A549 (cell line): Measurements from ENCODE around the gene MELK. TPM values are rescaled to one million over a fixed set of nuclear protein-coding genes. Genes with fewer than 3 reads are reported as not detected.
A peak's percentile ranks its signal among the peaks of the same experiment; 100 is the strongest.

ENCODE experiments used
- ATAC-seq, 2 experiments: fragments of 200-7000 bp in 1 of 2; fragments of >200 bp in 1 of 2; cut with Nextera tagmentation in 1 of 2; cut with Tn5 transposase in 1 of 2; 3 replicates each; pipeline versions ENCODE4 v1.8.0 to v1.9.1; 2018 to 2020; ENCODE audit warnings: mild to moderate bottlenecking in 1 of 2, moderate library complexity in 1 of 2
- CTCF ChIA-PET: fragments of 300-600 bp; sonication (Branson Sonifier 250); formaldehyde crosslinking; extraction: SDS; loops from one replicate; lab custom pipeline; 2021; ENCODE audit warnings: antibody characterized with exemption, inconsistent platforms; lab: Yijun Ruan, JAX
- POLR2A ChIA-PET: fragments of 350-600 bp; formaldehyde crosslinking; extraction: SDS; loops from one replicate; lab custom pipeline; 2021; ENCODE audit warnings: antibody characterized with exemption, inconsistent platforms; lab: Yijun Ruan, JAX
- DNase-seq, 2 experiments: peaks; one replicate each; pipeline versions ENCODE4 v3.0.0 to v3.0.0-alpha.2; 2011 to 2016; ENCODE audit warnings: low read depth in 1 of 2, low spot score in 1 of 2
- FAIRE-seq: peaks from 2 replicates; lab custom pipeline; 2011; peaks lifted over from hg19 to GRCh38; lab: Jason Lieb, UNC
- H3K27ac ChIP-seq, 2 experiments: fragments of >200 bp; sonication (Bioruptor Twin); formaldehyde crosslinking; 3 replicates each; pipeline ENCODE4 v1.5.1; 2016 to 2017
- H3K4me1 ChIP-seq: fragments of >200 bp; sonication (Bioruptor Twin); formaldehyde crosslinking; 3 replicates; pipeline ENCODE4 v1.6.1; 2016
- H3K4me2 ChIP-seq: fragments of >200 bp; sonication (Bioruptor Twin); formaldehyde crosslinking; 3 replicates; pipeline ENCODE4 v1.6.1; 2016
- H3K4me3 ChIP-seq: fragments of >200 bp; sonication (Bioruptor Twin); formaldehyde crosslinking; 3 replicates; pipeline ENCODE4 v1.5.1; 2016
- H3K9me3 ChIP-seq: fragments of >200 bp; sonication (Bioruptor Twin); formaldehyde crosslinking; 3 replicates; pipeline ENCODE4 v1.6.1; 2016
- CBX2 ChIP-seq: fragments of 200-600 bp; sonication (generic); IDR thresholded peaks from 2 replicates; pipeline ENCODE4 v1.6.1; 2016; ENCODE audit warnings: low read depth, mild to moderate bottlenecking, borderline replicate concordance
- EHF ChIP-seq: fragments of 250-450 bp; sonication (Bioruptor Pico); IDR thresholded peaks from 2 replicates; pipeline ENCODE4 v1.5.0; 2020; ENCODE audit warnings: mild to moderate bottlenecking
- EHMT2 ChIP-seq: fragments of 200-600 bp; sonication (generic); IDR thresholded peaks from 2 replicates; pipeline ENCODE4 v1.6.1; 2016; ENCODE audit warnings: antibody characterized with exemption, low read depth, mild to moderate bottlenecking, moderate library complexity
- ELK1 ChIP-seq: fragments of 150-350 bp; IDR thresholded peaks from 2 replicates; pipeline ENCODE4 v1.6.1; 2014; ENCODE audit warnings: low read depth, mild to moderate bottlenecking, low read length
- EP300 ChIP-seq, 2 experiments: fragments of >200 bp; sonication (Bioruptor Twin); formaldehyde crosslinking; IDR thresholded peaks; 2 replicates in 1 of 2; 3 replicates in 1 of 2; pipeline ENCODE4 v1.6.1; 2016 to 2017
- ESRRA ChIP-seq: fragments of 150-350 bp; IDR thresholded peaks from 2 replicates; pipeline ENCODE4 v1.6.1; 2014; ENCODE audit warnings: mild to moderate bottlenecking, low read length, borderline replicate concordance
- FOSB ChIP-seq: fragments of 250-450 bp; sonication (Bioruptor Pico); IDR thresholded peaks from 2 replicates; pipeline ENCODE4 v1.5.0; 2020; ENCODE audit warnings: mild to moderate bottlenecking, moderate library complexity
- FOSL2 ChIP-seq, 2 experiments: fragments of 450-650 bp in 1 of 2; fragments of >200 bp in 1 of 2; sonication (Bioruptor Twin) in 1 of 2; formaldehyde crosslinking; IDR thresholded peaks; 2 replicates each; pipeline versions ENCODE4 v1.5.0 to v1.6.1; 2016 to 2020; ENCODE audit warnings: mild to moderate bottlenecking in 1 of 2, moderate library complexity in 1 of 2
- FOXS1 ChIP-seq: fragments of 250-450 bp; sonication (Bioruptor Pico); IDR thresholded peaks from 2 replicates; pipeline ENCODE4 v1.5.0; 2020; ENCODE audit warnings: mild to moderate bottlenecking, moderate library complexity
- GATA3 ChIP-seq: IDR thresholded peaks from 2 replicates; pipeline ENCODE4 v1.6.1; 2012; ENCODE audit warnings: borderline replicate concordance
- HDAC2 ChIP-seq: fragments of 200-600 bp; sonication (generic); IDR thresholded peaks from 2 replicates; pipeline ENCODE4 v1.6.1; 2016
- HMGXB4 ChIP-seq: fragments of 250-450 bp; sonication (Bioruptor Pico); IDR thresholded peaks from 2 replicates; pipeline ENCODE4 v1.5.0; 2021; ENCODE audit warnings: mild to moderate bottlenecking, moderate library complexity, borderline replicate concordance
- HOXB13 ChIP-seq: fragments of 250-450 bp; sonication (Bioruptor Pico); IDR thresholded peaks from 2 replicates; pipeline ENCODE4 v1.5.0; 2020; ENCODE audit warnings: low read depth, mild to moderate bottlenecking, moderate library complexity
- HOXB5 ChIP-seq: fragments of 250-450 bp; sonication (Bioruptor Pico); IDR thresholded peaks from 2 replicates; pipeline ENCODE4 v1.5.0; 2020; ENCODE audit warnings: mild to moderate bottlenecking, moderate library complexity
- JUNB ChIP-seq: fragments of >200 bp; sonication (Bioruptor Twin); formaldehyde crosslinking; IDR thresholded peaks from 2 replicates; pipeline ENCODE4 v1.6.1; 2016
- KDM5A ChIP-seq: fragments of 200-600 bp; sonication (generic); IDR thresholded peaks from 2 replicates; pipeline ENCODE4 v1.6.1; 2016; ENCODE audit warnings: antibody characterized with exemption, mild to moderate bottlenecking
- MAFK ChIP-seq: fragments of 450-650 bp; IDR thresholded peaks from 2 replicates; pipeline ENCODE4 v1.6.1; 2014; ENCODE audit not compliant: partially characterized antibody
- MAZ ChIP-seq: fragments of 150-350 bp; IDR thresholded peaks from 2 replicates; pipeline ENCODE4 v1.6.1; 2014; ENCODE audit warnings: antibody characterized with exemption, low read depth, low read length, borderline replicate concordance
- NR3C1 ChIP-seq: fragments of >200 bp; sonication (Bioruptor Twin); formaldehyde crosslinking; IDR thresholded peaks from 3 replicates; pipeline ENCODE4 v1.6.1; 2017
- POLR2A ChIP-seq: IDR thresholded peaks from 2 replicates; pipeline ENCODE4 v1.6.1; 2012; ENCODE audit warnings: mild to moderate bottlenecking, low read length
- RAD21 ChIP-seq, 2 experiments: fragments of >200 bp in 1 of 2; sonication (Bioruptor Twin) in 1 of 2; formaldehyde crosslinking in 1 of 2; IDR thresholded peaks in 1 of 2; conservative IDR thresholded peaks in 1 of 2; 2 replicates in 1 of 2; 3 replicates in 1 of 2; pipeline ENCODE4 v1.6.1; 2012 to 2018; ENCODE audit warnings: inconsistent platforms in 1 of 2
- REST ChIP-seq: fragments of 200-600 bp; sonication (generic); IDR thresholded peaks from 2 replicates; pipeline ENCODE4 v1.6.1; 2016; ENCODE audit warnings: antibody characterized with exemption, mild to moderate bottlenecking, moderate library complexity
- RFX5 ChIP-seq: fragments of 450-650 bp; IDR thresholded peaks from 2 replicates; pipeline ENCODE4 v1.7.1; 2014; ENCODE audit warnings: antibody characterized with exemption, mild to moderate bottlenecking, moderate library complexity
- RNF2 ChIP-seq: fragments of 200-600 bp; sonication (generic); IDR thresholded peaks from 2 replicates; pipeline ENCODE4 v1.6.1; 2016; ENCODE audit warnings: low read depth, mild to moderate bottlenecking, antibody characterized with exemption, moderate library complexity, borderline replicate concordance
- SMC3 ChIP-seq: fragments of >200 bp; sonication (Bioruptor Twin); formaldehyde crosslinking; IDR thresholded peaks from 3 replicates; pipeline ENCODE4 v1.6.1; 2018; ENCODE audit warnings: inconsistent platforms
- SREBF2 ChIP-seq: fragments of 450-650 bp; IDR thresholded peaks from 2 replicates; pipeline ENCODE4 v1.6.1; 2014; ENCODE audit warnings: mild to moderate bottlenecking, moderate library complexity
- ZNF302 ChIP-seq: fragments of 250-450 bp; sonication (Bioruptor Pico); IDR thresholded peaks from 2 replicates; pipeline ENCODE4 v1.9.0; 2021; ENCODE audit warnings: inconsistent platforms, mild to moderate bottlenecking, moderate library complexity
- WGBS: methylation state at CpG from one replicate; pipeline ENCODE4 v1.1.6; 2017; ENCODE audit errors: missing lambda C conversion rate; 5-methylcytosine and 5-hydroxymethylcytosine counted together
- polyA plus RNA-seq, 4 experiments: library from polyadenylated mRNA; depleted of rRNA in 3 of 4; stranded (reverse); fragments of >200 nt; fragmentation: RNase III in 1 of 4; extraction: RNeasy Plus Mini Kit Qiagen cat#74134 plus additional on column Dnase treatment in 1 of 4; gene quantifications; 2 replicates in 3 of 4; 3 replicates in 1 of 4; pipeline ENCODE4 v1.2.3, GENCODE V29; 2011 to 2017

MELK gene
- polyA plus RNA-seq, 2 of the 4 experiments (the other 2 are of a cell fraction): 72.7 to 92.4 TPM

- FAIRE-seq (no peak), DNase-seq (no peak), ATAC-seq (no peak)
- WGBS: 83% methylated on average over 1 of the region's 1 CpG
- ChIA-PET CTCF (no interaction called here), POLR2A (no interaction called here)
- Histone ChIP-seq H3K4me2 (no peak overlapping the region), H3K27ac (no peak overlapping the region)
- TF ChIP-seq FOSL2 (IDR thresholded peaks at IDR 0.05): no peak
- TF ChIP-seq FOSL2 (CRISPR knock-in tag; IDR thresholded peaks at IDR 0.05): no peak
- no peak for TF ChIP-seq NR3C1
- TF ChIP-seq HMGXB4: no peak
- no peak for TF ChIP-seq EHF (CRISPR knock-in tag)
- TF ChIP-seq MAFK: peak; percentile 72
- TF ChIP-seq HDAC2: no peak
- TF ChIP-seq, all 56 proteins: peak for 1
- H3K4me3 ChIP-seq: no peak overlapping the region
- H3K4me1 ChIP-seq: no peaks in the 10 kb centered on the region
- H3K9me3 ChIP-seq: no peaks in the 10 kb centered on the region
These were observed 92.1 kb downstream of the MELK start for GRCh38 chr9:36664806-36665205.

GRCh38 chr9:36665387-36665786 is 92.7 kb downstream of the MELK start:
- ATAC-seq: no peak
- 90% methylated on average over 2 of the region's 2 CpGs for WGBS
- H3K27ac ChIP-seq: no peak overlapping the region
- no peak overlapping the region for H3K4me3 ChIP-seq
- H3K4me2 ChIP-seq: no peak overlapping the region
- no peak for DNase-seq
- ChIA-PET POLR2A (no interaction called here), CTCF (interaction anchor here (0.7 kb wide), 1 partner anchor 23 kb away, joined by 3 read pairs; no protein-coding TSS in a partner anchor)
- no peaks in the 10 kb centered on the region for H3K9me3 ChIP-seq
- FAIRE-seq: peak; percentile 72
- H3K4me1 ChIP-seq: no peaks in the 10 kb centered on the region
- TF ChIP-seq EP300 (IDR thresholded peaks at IDR 0.05): no peak
- TF ChIP-seq ESRRA: no peak
- TF ChIP-seq CBX2: no peak
- no peak for TF ChIP-seq MAZ
- no peak for TF ChIP-seq RAD21 (conservative IDR thresholded peaks at IDR 0.05 in 1 of 2, IDR thresholded peaks at IDR 0.05 in 1 of 2)
- TF ChIP-seq SMC3: no peak
- no peak for TF ChIP-seq SREBF2
- TF ChIP-seq FOXS1 (CRISPR knock-in tag): no peak
- TF ChIP-seq FOSL2 (IDR thresholded peaks at IDR 0.05): no peak
- TF ChIP-seq FOSL2 (CRISPR knock-in tag; IDR thresholded peaks at IDR 0.05): no peak

GRCh38 chr9:36665921-36666431 is 93.3 kb downstream of the MELK start:
- Histone ChIP-seq H3K4me2 (no peak overlapping the region), H3K4me3 (no peak overlapping the region)
- no peak for DNase-seq
- TF ChIP-seq HDAC2: no peak
- no peak for TF ChIP-seq NR3C1
- TF ChIP-seq ZNF302: no peak
- no peak for TF ChIP-seq KDM5A
- no peak for TF ChIP-seq RFX5
- TF ChIP-seq EHMT2: no peak
- TF ChIP-seq GATA3: no peak
- no peak for TF ChIP-seq RAD21 (conservative IDR thresholded peaks at IDR 0.05 in 1 of 2, IDR thresholded peaks at IDR 0.05 in 1 of 2)
- no peak for TF ChIP-seq HOXB5 (CRISPR knock-in tag)
- TF ChIP-seq HOXB13 (CRISPR knock-in tag): no peak
- TF ChIP-seq CBX2: no peak
- TF ChIP-seq POLR2A: no peak
- TF ChIP-seq RNF2: no peak
- TF ChIP-seq FOSB: no peak
- no peak for TF ChIP-seq EP300 (IDR thresholded peaks at IDR 0.05)
- no peak for TF ChIP-seq MAFK
- no peak for TF ChIP-seq JUNB
- TF ChIP-seq REST: no peak
- TF ChIP-seq ELK1: no peak
- TF ChIP-seq MAZ: no peak
- TF ChIP-seq, all 56 proteins: peak for 0
- WGBS: 94% methylated on average over 3 of the region's 3 CpGs
- ChIA-PET CTCF (interaction anchor here (0.7 kb wide), 1 partner anchor 22 kb away, joined by 3 read pairs; no protein-coding TSS in a partner anchor), POLR2A (no interaction called here)
- Histone ChIP-seq H3K9me3 (no peaks in the 10 kb centered on the region), H3K4me1 (no peaks in the 10 kb centered on the region), H3K27ac (no peak overlapping the region)
- no peak for ATAC-seq
- FAIRE-seq: no peak
